Lower leg skin (tissue), 4 donors: ENCODE results near the gene SF1. TPM values are rescaled to one million over a fixed set of nuclear protein-coding genes. Genes with fewer than 3 reads are reported as not detected.

Source experiments
- DNase-seq, 2 donors: peaks; one replicate each; pipeline ENCODE4 v3.0.0-alpha.2; 2019; ENCODE audit warnings: low spot score in 2 of 2
- H3K4me3 ChIP-seq: fragments of 200-600 bp; sonication (generic); 2 replicates; pipeline ENCODE4 v1.5.1; 2017; ENCODE audit warnings: mild to moderate bottlenecking, low read depth; ENCODE audit not compliant: poor library complexity, severe bottlenecking
- CTCF ChIP-seq, 3 donors: fragments of 450-650 bp; IDR thresholded peaks; one replicate each; pipeline ENCODE4 v1.5.1; 2016; ENCODE audit warnings: antibody characterized with exemption in 3 of 3, mild to moderate bottlenecking in 3 of 3, moderate library complexity in 2 of 3
- POLR2A ChIP-seq, 2 donors: fragments of 450-650 bp; IDR thresholded peaks; one replicate each; pipeline ENCODE4 v1.6.1; 2016 to 2017; ENCODE audit warnings: antibody characterized with exemption in 2 of 2, mild to moderate bottlenecking in 1 of 2, moderate library complexity in 1 of 2
- WGBS, 2 donors: methylation state at CpG; one replicate each; pipeline ENCODE4 v1.1.5; 2018; 5-methylcytosine and 5-hydroxymethylcytosine counted together
- intact Hi-C: fragments of 100-400 bp; cut with DNase I; formaldehyde crosslinking; loops from one replicate; pipeline ENCODE4 v1.15.0; 2023; ENCODE audit warnings: low total_unique reads
- total RNA-seq, 4 donors: library from RNA; depleted of rRNA; stranded (reverse); fragments of >200 nt; gene quantifications; one replicate each; pipeline ENCODE4 v1.1.0, GENCODE V29; 2016

SF1 gene
- total RNA-seq, 4 donors from 2014 or later: 130 to 327 (median 178) TPM

- TF ChIP-seq POLR2A (IDR thresholded peaks at IDR 0.05) (no peak), CTCF (IDR thresholded peaks at IDR 0.05) (no peak)
Observed at GRCh38 chr11:64757549-64758329, 20.6 kb downstream of the SF1 start.

DNA sequence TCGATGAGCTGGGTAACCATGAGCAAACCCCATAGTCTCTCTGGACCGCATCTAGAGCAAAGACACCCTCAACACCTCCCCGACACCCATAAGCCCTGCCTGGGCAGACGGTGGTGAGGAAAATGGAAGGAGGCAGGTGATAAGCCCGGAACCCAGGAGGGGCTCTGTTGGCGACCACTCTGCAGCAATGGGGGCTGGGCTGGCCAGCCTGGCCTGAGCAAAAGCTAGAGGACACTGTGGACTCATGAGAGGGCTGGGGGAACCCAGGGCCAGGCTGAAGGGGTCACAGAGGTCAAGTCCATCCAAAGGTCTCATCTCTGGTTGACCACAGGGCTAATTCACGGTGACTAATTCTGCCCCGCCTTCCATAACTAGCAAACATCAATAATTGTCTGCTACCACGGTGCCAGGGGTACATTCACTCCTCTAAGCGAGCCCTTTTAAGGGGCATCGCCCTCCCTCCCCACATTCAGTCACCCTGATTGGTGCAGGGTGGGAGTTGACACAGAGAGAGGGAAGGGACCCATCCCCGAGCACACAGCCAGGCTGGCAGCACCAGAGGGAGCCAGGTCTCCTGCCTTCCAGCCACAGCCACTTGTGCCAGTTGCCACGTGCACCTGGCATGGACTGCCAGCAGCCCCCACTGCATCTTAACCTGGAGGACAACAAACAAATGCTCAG, 22.5 kb downstream of the SF1 start:
- TF ChIP-seq POLR2A (IDR thresholded peaks at IDR 0.05): no peak
- TF ChIP-seq CTCF (IDR thresholded peaks at IDR 0.05): no peak
- intact Hi-C loops: no loop called here
- DNase-seq: no peak

More at GRCh38 chr11:64757549-64758329, 20.6 kb downstream of the SF1 start:
- 85 to 90% methylated on average over 17 to 18 of the region's 19 CpGs for whole genome bisulfite sequencing, 2 donors
- DNase-seq: peak in 1 of 2 donors; percentile 83
- no peak overlapping the region for H3K4me3 ChIP-seq
- intact Hi-C loops: no loop called here

DNA sequence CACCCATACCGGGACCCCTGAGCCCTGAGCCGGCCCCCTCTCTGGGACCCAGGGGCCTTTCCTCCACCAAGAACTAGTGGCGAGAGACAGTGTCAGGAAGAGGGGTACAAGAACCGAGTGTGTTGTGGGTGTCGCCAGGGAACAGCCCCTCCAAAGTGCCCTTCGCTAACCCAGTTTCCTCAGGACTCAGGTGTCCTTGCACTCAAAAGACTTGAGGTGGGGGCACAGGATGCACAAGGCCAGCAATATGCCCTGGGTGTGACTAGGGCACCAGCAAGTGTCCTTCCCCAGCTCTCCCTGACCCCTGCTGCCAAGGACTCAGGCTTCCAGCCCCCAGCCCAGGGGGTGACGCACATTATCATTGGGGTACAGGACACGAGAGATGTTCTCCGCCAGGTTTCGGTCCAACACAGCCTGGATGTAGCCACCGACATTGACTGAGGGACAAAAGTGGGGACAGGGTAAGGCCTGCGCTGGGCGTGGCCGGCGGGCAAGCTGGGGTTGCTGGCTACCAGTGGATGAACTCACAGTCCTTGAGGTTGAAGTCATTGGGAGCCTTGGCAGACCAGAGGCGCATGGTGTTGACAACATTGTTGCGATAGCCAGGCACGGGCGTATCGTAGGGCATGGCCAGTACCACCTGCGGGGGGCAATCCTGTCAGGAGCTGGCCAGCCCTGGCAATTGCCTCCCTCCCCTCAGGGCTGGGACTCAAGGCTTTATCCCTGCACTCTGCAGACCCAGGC, 23.3 kb downstream of the SF1 start:
- intact Hi-C loops: no loop called here
- H3K4me3 ChIP-seq: no peak overlapping the region
- TF ChIP-seq POLR2A (IDR thresholded peaks at IDR 0.05) (no peak), CTCF (IDR thresholded peaks at IDR 0.05) (no peak)
- no peak for DNase-seq
- 90 to 91% methylated on average over 18 to 21 of the region's 21 CpGs for WGBS, 2 donors

More for the DNA sequence above, 22.5 kb downstream of the SF1 start:
- no peak overlapping the region for H3K4me3 ChIP-seq
- WGBS, 2 donors: 83 to 86% methylated on average over 13 of the region's 13 CpGs

DNA sequence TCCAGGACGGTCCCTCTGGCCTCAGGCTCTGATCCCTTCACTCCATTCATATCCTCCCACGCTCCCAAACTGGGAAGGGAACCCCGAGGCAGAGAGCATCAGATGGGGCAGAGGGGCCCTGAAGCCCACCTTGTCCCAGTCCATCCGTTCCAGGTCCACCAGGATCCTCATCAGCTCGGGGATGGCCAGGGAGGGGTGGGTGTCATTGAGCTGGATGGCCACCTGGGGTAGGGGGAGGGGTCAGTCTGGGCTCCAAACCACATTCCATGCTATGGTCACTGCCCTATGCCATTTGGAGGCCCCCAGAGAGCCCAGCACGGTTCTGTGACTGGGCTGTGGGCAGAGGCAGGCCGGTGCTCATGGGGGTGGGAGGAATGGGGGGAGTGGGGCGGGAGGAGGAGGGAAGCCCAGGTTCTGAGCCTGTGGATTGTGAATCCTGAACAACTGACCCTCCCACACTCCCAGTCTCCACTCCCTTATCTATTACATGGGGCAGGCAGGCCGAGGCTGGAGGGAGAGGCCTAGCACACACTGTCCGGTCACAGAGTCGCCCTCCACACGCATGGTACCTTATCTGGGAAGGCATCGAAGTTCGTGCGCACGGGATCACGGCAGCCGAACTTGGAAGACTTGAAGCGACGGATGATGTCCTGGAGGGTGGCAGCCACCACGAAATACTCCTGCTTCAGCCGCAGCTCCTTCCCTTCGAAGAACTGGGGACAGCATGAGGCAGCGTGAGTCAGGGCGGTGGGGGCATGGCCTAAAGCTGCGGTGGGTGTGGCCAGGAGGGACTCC, 24.0 kb downstream of the SF1 start:
- no peak for DNase-seq
- TF ChIP-seq POLR2A (IDR thresholded peaks at IDR 0.05) (no peak), CTCF (IDR thresholded peaks at IDR 0.05) (no peak)
- whole genome bisulfite sequencing, 2 donors: 88 to 89% methylated on average over 26 of the region's 26 CpGs
- intact Hi-C loops: no loop called here
- H3K4me3 ChIP-seq: no peak overlapping the region

DNA sequence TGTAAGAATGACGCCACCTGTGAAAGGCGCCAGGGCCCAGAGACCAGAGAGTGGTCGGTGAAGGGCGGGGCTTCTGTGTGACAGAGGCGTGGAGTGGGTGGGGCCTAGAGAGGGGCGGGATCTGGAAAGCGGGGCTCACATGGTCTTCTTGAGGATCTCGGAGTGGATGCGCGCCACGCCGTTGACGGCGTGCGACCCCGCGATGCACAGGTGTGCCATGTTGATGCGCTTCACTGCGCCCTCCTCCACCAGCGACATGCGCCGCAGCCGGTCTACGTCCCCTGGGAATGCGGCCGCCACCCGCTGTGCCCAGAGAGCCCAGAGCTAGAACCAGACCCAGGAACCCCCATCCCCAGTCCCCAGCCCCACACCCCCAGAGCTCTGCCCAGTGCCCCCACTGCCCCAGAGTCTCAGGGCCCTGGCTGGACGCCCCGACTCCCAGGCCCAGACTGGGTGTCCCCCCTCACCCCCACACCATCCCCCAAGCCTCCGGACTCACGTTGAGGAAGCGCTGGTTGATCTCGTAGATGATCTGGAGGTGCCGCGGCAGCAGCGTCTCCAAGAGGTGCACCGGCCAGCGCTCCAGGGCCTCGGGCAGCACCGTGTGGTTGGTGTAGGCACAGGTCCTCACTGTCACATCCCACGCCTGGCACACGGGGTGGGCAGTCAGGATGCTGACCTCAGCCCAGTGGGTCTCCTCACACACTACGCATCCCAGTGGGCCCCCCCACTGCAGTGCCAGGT, 24.8 kb downstream of the SF1 start:
- WGBS, 2 donors: 93 to 94% methylated on average over 35 to 43 of the region's 43 CpGs
- intact Hi-C loops: no loop called here
- no peak for TF ChIP-seq CTCF (IDR thresholded peaks at IDR 0.05)
- no peak for DNase-seq
- no peak overlapping the region for H3K4me3 ChIP-seq
